Activated T-helper 2 cell treated with anti-CD3 and anti-CD28 coated beads, Interferon-gamma antibody, Interleukin-2, Interleukin-4, amounts not matched to agents 10 μg/mL and 5 μg/mL and 100 μg/mL, durations not matched to agents 14 hours and 24 hours and 36 hours (primary cell): ENCODE data around the gene IRF5. TPM values are rescaled to one million over a fixed set of nuclear protein-coding genes. Genes with fewer than 3 reads are reported as not detected.

ENCODE experiments used
- DNase-seq: peaks from one replicate; pipeline ENCODE4 v3.0.0; 2021; ENCODE audit warnings: low spot score
- H3K27ac Mint-ChIP-seq: one replicate; pipeline ENCODE4 v1.8.0; 2021; ENCODE audit warnings: mixed read lengths
- H3K27me3 Mint-ChIP-seq: one replicate; pipeline ENCODE4 v1.8.0; 2021; ENCODE audit warnings: low read depth, mixed read lengths
- H3K36me3 Mint-ChIP-seq: one replicate; pipeline ENCODE4 v1.8.0; 2021; ENCODE audit warnings: low read depth, mixed read lengths
- H3K4me1 Mint-ChIP-seq: one replicate; pipeline ENCODE4 v1.8.0; 2021; ENCODE audit warnings: low read depth, mixed read lengths
- H3K4me3 Mint-ChIP-seq: one replicate; pipeline ENCODE4 v1.8.0; 2021; ENCODE audit warnings: low read depth, mild to moderate bottlenecking, moderate library complexity, mixed read lengths
- H3K9me3 Mint-ChIP-seq: one replicate; pipeline ENCODE4 v1.8.0; 2021; ENCODE audit warnings: mixed read lengths
- intact Hi-C: fragments of 100-400 bp; cut with micrococcal nuclease; formaldehyde crosslinking; loops from one replicate; pipeline ENCODE4 v1.15.1; 2023
- total RNA-seq: library from RNA; stranded (reverse); gene quantifications from 2 replicates; pipeline ENCODE4 v1.2.3, GENCODE V29; 2022

IRF5 gene
- total RNA-seq, 1 donor from 2014 or later = 25.0 TPM

- Mint-ChIP-seq H3K4me1 (peaks cover 10% of the 10 kb centered on the region), H3K4me3 (no peak overlapping the region), H3K27me3 (no peaks in the 10 kb centered on the region), H3K36me3 (peaks cover 80% of the 10 kb centered on the region), H3K9me3 (no peaks in the 10 kb centered on the region), H3K27ac (no peak overlapping the region)
- intact Hi-C loops = no loop called here
- no peak for DNase-seq
These were observed 18.3 kb downstream of the IRF5 start for GRCh38 chr7:128955981-128956380.

GRCh38 chr7:128959296-128959695 is 21.6 kb downstream of the IRF5 start:
- Mint-ChIP-seq H3K27me3 (no peaks in the 10 kb centered on the region), H3K4me3 (no peak overlapping the region), H3K9me3 (no peaks in the 10 kb centered on the region), H3K36me3 (peaks cover 77% of the 10 kb centered on the region), H3K4me1 (peaks cover 28% of the 10 kb centered on the region), H3K27ac (no peak overlapping the region)
- no peak for DNase-seq
- intact Hi-C loops = no loop called here

- H3K36me3 Mint-ChIP-seq = peaks cover 78% of the 10 kb centered on the region
- no peak overlapping the region for H3K4me3 Mint-ChIP-seq
- peaks cover 31% of the 10 kb centered on the region for H3K4me1 Mint-ChIP-seq
- DNase-seq = no peak
- intact Hi-C loops = no loop called here
- H3K27me3 Mint-ChIP-seq = no peaks in the 10 kb centered on the region
- no peak overlapping the region for H3K27ac Mint-ChIP-seq
- no peaks in the 10 kb centered on the region for H3K9me3 Mint-ChIP-seq
These were observed 23.4 kb downstream of the IRF5 start for GRCh38 chr7:128961030-128961659.

GRCh38 chr7:128962899-128963298 is 25.2 kb downstream of the IRF5 start:
- peaks cover 31% of the 10 kb centered on the region for H3K4me1 Mint-ChIP-seq
- no peaks in the 10 kb centered on the region for H3K27me3 Mint-ChIP-seq
- peak overlapping the region; percentile 31 for H3K4me3 Mint-ChIP-seq
- intact Hi-C loops = loop anchor here (1.0 to 2.0 kb wide), 5 partner anchors 26 to 261 kb away; partner anchors contain the start of gene IRF5
- peak overlapping the region; percentile 78 for H3K27ac Mint-ChIP-seq
- DNase-seq = no peak
- H3K9me3 Mint-ChIP-seq = no peaks in the 10 kb centered on the region
- H3K36me3 Mint-ChIP-seq = peaks cover 78% of the 10 kb centered on the region

- no peaks in the 10 kb centered on the region for H3K9me3 Mint-ChIP-seq
- no peaks in the 10 kb centered on the region for H3K27me3 Mint-ChIP-seq
- DNase-seq = no peak
- peaks cover 74% of the 10 kb centered on the region for H3K36me3 Mint-ChIP-seq
- peaks cover 31% of the 10 kb centered on the region for H3K4me1 Mint-ChIP-seq
- H3K27ac Mint-ChIP-seq = peak overlapping the region; percentile 78
- peak overlapping the region; percentile 30 for H3K4me3 Mint-ChIP-seq
- intact Hi-C loops = loop anchor here (1.0 to 2.0 kb wide), 5 partner anchors 27 to 261 kb away; partner anchors contain the start of gene IRF5
These were observed 25.6 kb downstream of the IRF5 start for GRCh38 chr7:128963327-128963757.

- Mint-ChIP-seq H3K4me1 (peaks cover 8% of the 10 kb centered on the region), H3K27ac (no peak overlapping the region), H3K36me3 (peaks cover 68% of the 10 kb centered on the region), H3K9me3 (no peaks in the 10 kb centered on the region), H3K27me3 (no peaks in the 10 kb centered on the region), H3K4me3 (no peak overlapping the region)
- intact Hi-C loops = no loop called here
- DNase-seq = no peak
These were observed 30.9 kb downstream of the IRF5 start for GRCh38 chr7:128968624-128969023.

- Mint-ChIP-seq H3K27ac (no peak overlapping the region), H3K36me3 (peaks cover 72% of the 10 kb centered on the region), H3K4me1 (no peaks in the 10 kb centered on the region), H3K4me3 (no peak overlapping the region), H3K9me3 (no peaks in the 10 kb centered on the region), H3K27me3 (no peaks in the 10 kb centered on the region)
- intact Hi-C loops = no loop called here
- no peak for DNase-seq
These were observed 36.7 kb downstream of the IRF5 start for GRCh38 chr7:128974241-128974934.

- H3K4me3 Mint-ChIP-seq = no peak overlapping the region
- no peaks in the 10 kb centered on the region for H3K27me3 Mint-ChIP-seq
- H3K4me1 Mint-ChIP-seq = no peaks in the 10 kb centered on the region
- H3K27ac Mint-ChIP-seq = no peak overlapping the region
- H3K9me3 Mint-ChIP-seq = no peaks in the 10 kb centered on the region
- H3K36me3 Mint-ChIP-seq = peaks cover 76% of the 10 kb centered on the region
- DNase-seq = no peak
- intact Hi-C loops = no loop called here
These were observed 44.4 kb downstream of the IRF5 start for GRCh38 chr7:128982105-128982504.

- Mint-ChIP-seq H3K4me1 (no peaks in the 10 kb centered on the region), H3K27ac (no peak overlapping the region), H3K36me3 (peaks cover 66% of the 10 kb centered on the region), H3K4me3 (no peak overlapping the region), H3K27me3 (no peaks in the 10 kb centered on the region), H3K9me3 (no peaks in the 10 kb centered on the region)
- DNase-seq = no peak
- intact Hi-C loops = no loop called here
These were observed 47.9 kb downstream of the IRF5 start for GRCh38 chr7:128985660-128986059.

GRCh38 chr7:128986609-128987008 is 48.9 kb downstream of the IRF5 start:
- Mint-ChIP-seq H3K9me3 (no peaks in the 10 kb centered on the region), H3K36me3 (peaks cover 68% of the 10 kb centered on the region), H3K4me3 (no peak overlapping the region), H3K4me1 (no peaks in the 10 kb centered on the region), H3K27me3 (no peaks in the 10 kb centered on the region), H3K27ac (no peak overlapping the region)
- intact Hi-C loops = no loop called here
- no peak for DNase-seq

GRCh38 chr7:128988372-128988771 is 50.6 kb downstream of the IRF5 start:
- intact Hi-C loops = no loop called here
- Mint-ChIP-seq H3K4me1 (no peaks in the 10 kb centered on the region), H3K36me3 (peaks cover 61% of the 10 kb centered on the region), H3K9me3 (no peaks in the 10 kb centered on the region), H3K27me3 (no peaks in the 10 kb centered on the region), H3K27ac (no peak overlapping the region), H3K4me3 (no peak overlapping the region)
- no peak for DNase-seq

- intact Hi-C loops = no loop called here
- Mint-ChIP-seq H3K4me3 (no peak overlapping the region), H3K27me3 (no peaks in the 10 kb centered on the region)
These were observed 52.2 kb downstream of the IRF5 start for GRCh38 chr7:128989961-128990360.

GRCh38 chr7:128993419-128993818 is 55.7 kb downstream of the IRF5 start:
- H3K27me3 Mint-ChIP-seq = no peaks in the 10 kb centered on the region
- H3K36me3 Mint-ChIP-seq = peaks cover 53% of the 10 kb centered on the region
- no peak overlapping the region for H3K4me3 Mint-ChIP-seq
- no peaks in the 10 kb centered on the region for H3K9me3 Mint-ChIP-seq
- H3K27ac Mint-ChIP-seq = no peak overlapping the region
- no peak for DNase-seq
- intact Hi-C loops = no loop called here
- H3K4me1 Mint-ChIP-seq = no peaks in the 10 kb centered on the region

More at GRCh38 chr7:128989961-128990360, 52.2 kb downstream of the IRF5 start:
- no peak overlapping the region for H3K27ac Mint-ChIP-seq
- H3K36me3 Mint-ChIP-seq = peaks cover 57% of the 10 kb centered on the region
- H3K9me3 Mint-ChIP-seq = no peaks in the 10 kb centered on the region
- H3K4me1 Mint-ChIP-seq = no peaks in the 10 kb centered on the region
- no peak for DNase-seq
